ENCODE results near the gene CD37.

DNA sequence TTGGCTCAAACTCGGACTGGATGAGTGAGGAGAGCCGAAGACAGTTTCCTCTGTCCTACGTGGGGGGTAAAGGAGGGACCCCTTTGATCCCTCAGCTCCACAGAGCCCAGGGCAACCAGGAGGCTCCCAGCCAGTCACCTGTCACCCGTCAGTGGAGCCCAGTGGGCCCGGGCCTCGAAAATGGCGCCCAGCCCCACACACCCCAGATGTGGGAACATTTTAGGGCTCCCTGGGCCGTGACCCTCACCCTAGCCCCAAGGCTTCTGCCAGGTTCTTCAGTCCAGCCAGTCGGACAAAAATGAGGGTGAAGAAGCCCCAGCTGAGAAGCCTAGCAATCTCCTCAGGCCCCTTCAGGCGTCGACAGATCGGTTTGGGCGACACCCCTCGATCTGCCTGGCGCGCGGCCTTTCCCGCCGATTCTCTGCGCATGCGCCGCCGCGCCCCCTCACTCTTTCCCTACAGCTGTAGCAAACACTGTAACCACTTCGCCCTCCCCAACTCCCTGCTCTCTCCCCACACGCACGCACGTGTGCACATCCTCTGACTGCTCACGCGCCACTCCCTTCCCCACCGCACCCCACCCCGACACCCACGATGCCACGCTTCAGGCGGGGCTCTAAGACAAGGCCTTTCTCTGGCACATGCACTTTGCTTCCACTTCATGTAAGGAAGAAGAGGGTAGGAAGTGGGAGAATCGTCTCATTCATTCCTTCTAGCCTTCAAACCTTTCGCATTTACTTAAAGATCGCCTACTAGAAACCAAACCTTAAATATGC, 10.2 kb upstream of the CD37 start, which contains the start of gene SLC6A16:
- TF ChIP-seq POLR2A (IDR thresholded peaks at IDR 0.05) = no peak
- TF ChIP-seq, protein P1, sequence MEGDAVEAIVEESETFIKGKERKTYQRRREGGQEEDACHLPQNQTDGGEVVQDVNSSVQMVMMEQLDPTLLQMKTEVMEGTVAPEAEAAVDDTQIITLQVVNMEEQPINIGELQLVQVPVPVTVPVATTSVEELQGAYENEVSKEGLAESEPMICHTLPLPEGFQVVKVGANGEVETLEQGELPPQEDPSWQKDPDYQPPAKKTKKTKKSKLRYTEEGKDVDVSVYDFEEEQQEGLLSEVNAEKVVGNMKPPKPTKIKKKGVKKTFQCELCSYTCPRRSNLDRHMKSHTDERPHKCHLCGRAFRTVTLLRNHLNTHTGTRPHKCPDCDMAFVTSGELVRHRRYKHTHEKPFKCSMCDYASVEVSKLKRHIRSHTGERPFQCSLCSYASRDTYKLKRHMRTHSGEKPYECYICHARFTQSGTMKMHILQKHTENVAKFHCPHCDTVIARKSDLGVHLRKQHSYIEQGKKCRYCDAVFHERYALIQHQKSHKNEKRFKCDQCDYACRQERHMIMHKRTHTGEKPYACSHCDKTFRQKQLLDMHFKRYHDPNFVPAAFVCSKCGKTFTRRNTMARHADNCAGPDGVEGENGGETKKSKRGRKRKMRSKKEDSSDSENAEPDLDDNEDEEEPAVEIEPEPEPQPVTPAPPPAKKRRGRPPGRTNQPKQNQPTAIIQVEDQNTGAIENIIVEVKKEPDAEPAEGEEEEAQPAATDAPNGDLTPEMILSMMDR (IDR thresholded peaks at IDR 0.05) = no peak

Measured in right lobe of liver (tissue), 4 donors.